Measurements from ENCODE around the gene CEP170B.
A peak's percentile ranks its signal among the peaks of the same experiment; 100 is the strongest.

- TF ChIP-seq POLR2AphosphoS5 (IDR thresholded peaks at IDR 0.05; ENCODE audit: insufficient read depth, low read depth, low read length) = no peak
- no peak for TF ChIP-seq POLR2A (IDR thresholded peaks at IDR 0.05; ENCODE audit: low read depth, low read length)
- peak; percentile 49 to 75 for TF ChIP-seq CTCF (IDR thresholded peaks at IDR 0.05; ENCODE audit: extremely low read depth in 1 of 2, insufficient read depth in 1 of 2, low read depth in 1 of 2, low read length in 2 of 2)
- TF ChIP-seq MYC (IDR thresholded peaks at IDR 0.05; ENCODE audit: low read depth, low read length) = no peak
- no peak for TF ChIP-seq FOS (IDR thresholded peaks at IDR 0.05; ENCODE audit: borderline replicate concordance, insufficient read depth, low read length)
- no peak for TF ChIP-seq EZH2 (IDR thresholded peaks at IDR 0.05; ENCODE audit: borderline replicate concordance, low read depth, low read length, severe bottlenecking)
- TF ChIP-seq MAX (IDR thresholded peaks at IDR 0.05; ENCODE audit: insufficient read depth, insufficient read length) = no peak
Observed at GRCh38 chr14:104820669-104821228, 44.3 kb upstream of the CEP170B start.
